Vagina (tissue), 2 donors: ENCODE measurements around the gene WDR47. TPM values are rescaled to one million over a fixed set of nuclear protein-coding genes. Genes with fewer than 3 reads are reported as not detected.

Experiments
- DNase-seq, 2 donors: peaks; one replicate each; pipeline ENCODE4 v3.0.0-alpha.2; 2017; ENCODE audit errors: extremely low spot score in 2 of 2
- H3K27ac ChIP-seq: fragments of 200-600 bp; sonication (generic); one replicate; pipeline ENCODE4 v1.5.1; 2019
- H3K27me3 ChIP-seq: fragments of 200-600 bp; sonication (generic); one replicate; pipeline ENCODE4 v1.5.1; 2019
- H3K36me3 ChIP-seq, 2 donors: fragments of 200-600 bp; sonication (generic); one replicate each; pipeline ENCODE4 v1.5.1; 2017 to 2019
- H3K4me1 ChIP-seq: fragments of 200-600 bp; sonication (generic); one replicate; pipeline ENCODE4 v1.5.1; 2019
- H3K4me3 ChIP-seq, 2 donors: fragments of 200-600 bp; sonication (generic); 1 replicate in 1 of 2; 2 replicates in 1 of 2; pipeline ENCODE4 v1.5.1; 2016 to 2019
- H3K9me3 ChIP-seq: fragments of 200-600 bp; sonication (generic); one replicate; pipeline ENCODE4 v1.5.1; 2019
- POLR2A ChIP-seq, 2 donors: fragments of 450-650 bp; IDR thresholded peaks; one replicate each; pipeline ENCODE4 v1.6.1; 2017; ENCODE audit warnings: antibody characterized with exemption in 2 of 2, mild to moderate bottlenecking in 2 of 2, moderate library complexity in 2 of 2
- POLR2AphosphoS5 ChIP-seq, 2 donors: sonication (generic); formaldehyde crosslinking; IDR thresholded peaks; one replicate each; pipeline ENCODE4 v1.9.0; 2017; ENCODE audit warnings: antibody characterized with exemption in 2 of 2, mild to moderate bottlenecking in 2 of 2, low read depth in 1 of 2; ENCODE audit not compliant: insufficient read depth in 1 of 2
- intact Hi-C: fragments of 100-400 bp; cut with DNase I; formaldehyde crosslinking; loops from one replicate; pipeline ENCODE4 v1.15.1; 2023
- total RNA-seq: library from RNA; depleted of rRNA; stranded (reverse); fragments of >200 nt; gene quantifications from one replicate; pipeline ENCODE4 v1.2.3, GENCODE V29; 2016
- TF ChIP-seq, protein P1 (sequence below), 3 experiments: fragments of 450-650 bp in 2 of 3; fragments of 200-600 bp in 1 of 3; sonication (generic) in 1 of 3; IDR thresholded peaks; one replicate each; pipeline ENCODE4 v1.5.1; 2017 to 2019; ENCODE audit warnings: antibody characterized with exemption in 3 of 3, mild to moderate bottlenecking in 2 of 3, moderate library complexity in 2 of 3

The WDR47 gene
- total RNA-seq, 1 donor from 2014 or later: 14.7 TPM

DNA sequence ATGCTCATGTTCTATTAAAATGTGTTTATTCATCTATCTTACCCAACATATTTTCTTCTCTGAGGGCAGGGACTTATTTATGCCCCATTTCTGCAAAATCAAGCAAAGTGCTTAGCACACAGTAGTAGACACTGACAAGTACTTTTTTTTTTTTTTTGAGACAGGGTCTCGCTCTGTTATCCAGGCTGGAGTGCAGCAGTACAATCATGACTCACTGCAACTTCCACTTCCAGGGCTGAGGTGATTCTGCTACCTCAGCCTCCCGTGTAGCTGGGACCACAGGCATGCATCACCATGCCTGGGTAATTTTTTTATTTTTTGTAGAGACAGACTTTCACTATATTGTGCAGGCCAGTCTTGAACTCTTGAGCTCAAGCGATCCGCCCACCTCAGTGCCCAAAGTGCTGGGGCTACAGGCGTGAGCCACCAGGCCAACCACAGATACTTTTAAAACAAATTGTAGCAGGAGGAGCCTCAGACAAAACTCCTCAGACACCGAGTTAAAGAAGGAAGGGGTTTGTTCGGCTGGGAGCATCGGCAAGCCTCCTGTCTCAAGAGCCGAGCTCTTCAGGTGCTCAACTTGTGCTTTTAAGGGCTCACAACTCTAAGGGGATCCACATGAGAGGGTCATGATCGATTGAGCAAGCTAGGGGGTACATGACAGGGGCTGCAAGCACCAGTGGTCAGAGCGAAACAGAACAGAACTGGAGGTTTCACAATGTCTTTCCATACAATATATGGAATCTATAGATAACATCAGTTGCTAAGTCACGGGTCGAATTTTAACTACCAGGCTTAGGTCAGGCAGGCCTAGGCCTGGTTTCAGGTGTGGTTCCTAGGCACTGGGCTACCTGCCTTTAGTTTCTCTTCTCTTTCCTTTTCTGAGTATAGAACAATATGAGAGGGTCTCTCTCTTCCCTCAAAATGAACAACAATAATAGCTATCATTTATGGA lies 42.9 kb upstream of the WDR47 start:
- H3K36me3 ChIP-seq: no peaks in the 10 kb centered on the region
- H3K27ac ChIP-seq: no peak overlapping the region
- peaks cover 12% of the 10 kb centered on the region for H3K4me1 ChIP-seq
- H3K27me3 ChIP-seq: no peaks in the 10 kb centered on the region
- H3K9me3 ChIP-seq: no peaks in the 10 kb centered on the region
- intact Hi-C loops: no loop called here
- no peak for DNase-seq
- H3K4me3 ChIP-seq: no peak overlapping the region
- TF ChIP-seq POLR2A (IDR thresholded peaks at IDR 0.05): no peak
- TF ChIP-seq POLR2AphosphoS5 (IDR thresholded peaks at IDR 0.05; ENCODE audit: insufficient read depth in 1 of 2, low read depth in 1 of 2): no peak
- TF ChIP-seq, protein P1, sequence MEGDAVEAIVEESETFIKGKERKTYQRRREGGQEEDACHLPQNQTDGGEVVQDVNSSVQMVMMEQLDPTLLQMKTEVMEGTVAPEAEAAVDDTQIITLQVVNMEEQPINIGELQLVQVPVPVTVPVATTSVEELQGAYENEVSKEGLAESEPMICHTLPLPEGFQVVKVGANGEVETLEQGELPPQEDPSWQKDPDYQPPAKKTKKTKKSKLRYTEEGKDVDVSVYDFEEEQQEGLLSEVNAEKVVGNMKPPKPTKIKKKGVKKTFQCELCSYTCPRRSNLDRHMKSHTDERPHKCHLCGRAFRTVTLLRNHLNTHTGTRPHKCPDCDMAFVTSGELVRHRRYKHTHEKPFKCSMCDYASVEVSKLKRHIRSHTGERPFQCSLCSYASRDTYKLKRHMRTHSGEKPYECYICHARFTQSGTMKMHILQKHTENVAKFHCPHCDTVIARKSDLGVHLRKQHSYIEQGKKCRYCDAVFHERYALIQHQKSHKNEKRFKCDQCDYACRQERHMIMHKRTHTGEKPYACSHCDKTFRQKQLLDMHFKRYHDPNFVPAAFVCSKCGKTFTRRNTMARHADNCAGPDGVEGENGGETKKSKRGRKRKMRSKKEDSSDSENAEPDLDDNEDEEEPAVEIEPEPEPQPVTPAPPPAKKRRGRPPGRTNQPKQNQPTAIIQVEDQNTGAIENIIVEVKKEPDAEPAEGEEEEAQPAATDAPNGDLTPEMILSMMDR (IDR thresholded peaks at IDR 0.05): no peak

DNA sequence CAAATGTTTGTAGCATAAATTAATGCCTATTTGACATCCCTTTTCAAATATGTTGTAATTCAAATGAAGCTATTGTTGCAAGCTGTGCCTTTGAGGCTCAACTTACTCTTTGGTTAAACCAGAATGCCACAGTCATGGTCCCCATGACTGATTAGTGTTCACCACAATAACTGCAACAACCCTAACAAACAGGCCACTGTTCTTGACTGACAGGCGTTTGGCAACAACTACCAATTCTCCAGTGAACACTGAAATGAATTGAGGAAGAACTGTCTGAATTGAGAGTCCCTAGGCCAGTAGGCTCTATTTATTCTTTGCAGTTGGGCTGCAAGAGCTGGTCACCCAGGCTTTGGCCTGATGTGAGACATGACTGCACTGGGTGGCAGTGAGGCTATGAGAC lies 42.0 kb upstream of the WDR47 start:
- TF ChIP-seq POLR2AphosphoS5 (IDR thresholded peaks at IDR 0.05; ENCODE audit: insufficient read depth in 1 of 2, low read depth in 1 of 2) (no peak), POLR2A (IDR thresholded peaks at IDR 0.05) (no peak)
- TF ChIP-seq, protein P1 (IDR thresholded peaks at IDR 0.05): no peak
- DNase-seq: no peak
- Histone ChIP-seq H3K4me1 (peaks cover 7% of the 10 kb centered on the region), H3K27ac (no peak overlapping the region), H3K4me3 (no peak overlapping the region), H3K36me3 (no peaks in the 10 kb centered on the region), H3K9me3 (no peaks in the 10 kb centered on the region), H3K27me3 (no peaks in the 10 kb centered on the region)
- intact Hi-C loops: no loop called here

DNA sequence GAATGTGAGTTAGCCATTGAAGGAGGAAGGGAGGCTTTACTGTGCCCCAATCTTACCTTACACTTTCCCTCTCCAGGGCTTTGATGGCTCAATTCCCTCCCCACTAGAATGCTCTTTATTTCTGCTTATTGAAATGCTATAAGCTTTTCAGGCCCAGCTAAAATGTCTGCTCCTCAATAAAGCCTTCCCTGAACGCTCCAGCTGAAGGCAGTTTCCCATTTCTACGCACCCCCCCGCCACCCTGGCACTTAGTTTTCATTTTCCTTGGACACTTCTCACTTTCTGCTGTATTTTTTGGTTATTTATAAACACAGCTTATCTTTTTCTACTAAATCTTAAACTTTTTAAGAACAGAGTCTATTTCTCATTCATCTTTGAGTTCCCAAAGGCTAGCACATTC lies 41.6 kb upstream of the WDR47 start:
- H3K4me1 ChIP-seq: peaks cover 7% of the 10 kb centered on the region
- DNase-seq: no peak
- H3K4me3 ChIP-seq: no peak overlapping the region
- no peaks in the 10 kb centered on the region for H3K27me3 ChIP-seq
- no peaks in the 10 kb centered on the region for H3K9me3 ChIP-seq
- intact Hi-C loops: no loop called here
- no peak overlapping the region for H3K27ac ChIP-seq
- H3K36me3 ChIP-seq: no peaks in the 10 kb centered on the region
- TF ChIP-seq, protein P1 (IDR thresholded peaks at IDR 0.05): no peak
- no peak for TF ChIP-seq POLR2AphosphoS5 (IDR thresholded peaks at IDR 0.05; ENCODE audit: insufficient read depth in 1 of 2, low read depth in 1 of 2)
- TF ChIP-seq POLR2A (IDR thresholded peaks at IDR 0.05): no peak

DNA sequence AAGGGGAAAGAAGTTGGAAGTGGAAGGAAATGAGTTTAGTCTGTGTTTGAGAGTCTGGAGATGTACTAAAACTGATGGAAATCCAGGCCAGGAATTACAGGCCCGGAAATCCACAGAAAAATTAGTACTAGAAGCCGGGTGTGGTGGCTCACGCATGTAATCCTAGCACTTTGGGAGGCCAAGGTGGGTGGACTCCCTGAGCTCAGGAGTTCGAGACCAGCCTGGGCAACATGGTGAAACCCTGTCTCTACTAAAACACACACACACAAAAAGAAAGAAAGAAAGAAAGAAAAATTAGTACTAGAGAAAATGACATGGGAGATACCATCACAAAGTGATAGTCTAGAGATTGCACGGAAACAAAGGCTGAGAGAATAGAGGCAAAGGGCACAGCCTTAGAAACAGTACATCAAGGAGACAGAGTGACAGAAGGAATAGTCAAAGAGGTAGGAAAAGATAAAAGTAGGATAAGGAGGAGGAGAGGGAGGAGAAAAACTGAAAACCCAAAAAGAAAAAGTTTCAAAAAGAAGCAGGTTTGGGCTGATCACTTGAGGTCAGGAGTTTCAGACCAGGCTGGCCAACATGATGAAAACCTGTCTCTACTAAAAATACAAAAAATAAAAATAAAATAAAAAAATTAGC lies 38.7 kb upstream of the WDR47 start:
- no peak for DNase-seq
- Histone ChIP-seq H3K4me3 (no peak overlapping the region), H3K27me3 (no peaks in the 10 kb centered on the region), H3K9me3 (no peaks in the 10 kb centered on the region), H3K36me3 (no peaks in the 10 kb centered on the region), H3K27ac (peak overlapping the region; percentile 77), H3K4me1 (peaks cover 7% of the 10 kb centered on the region)
- intact Hi-C loops: no loop called here
- no peak for TF ChIP-seq POLR2AphosphoS5 (IDR thresholded peaks at IDR 0.05; ENCODE audit: insufficient read depth in 1 of 2, low read depth in 1 of 2)
- no peak for TF ChIP-seq POLR2A (IDR thresholded peaks at IDR 0.05)
- TF ChIP-seq, protein P1 (IDR thresholded peaks at IDR 0.05): no peak
